LNCaP clone FGC (cell line): Measurements from ENCODE around the gene THRSP.
"Not testable (repeated sequence)": the region's sequence is repeated elsewhere in the genome, so short reads cannot be mapped to it uniquely, and the experiment has no call there.

Source experiments
- DNase-seq: peaks from one replicate; pipeline ENCODE4 v3.0.0-alpha.2; 2011; ENCODE audit warnings: low read depth
- H3K4me3 ChIP-seq: 2 replicates; pipeline ENCODE4 v1.5.1; 2011; ENCODE audit warnings: mild to moderate bottlenecking, low read depth, low read length, control low read depth
- CTCF ChIP-seq: IDR thresholded peaks from 2 replicates; pipeline ENCODE4 v1.5.1; 2012; ENCODE audit warnings: mild to moderate bottlenecking; ENCODE audit not compliant: control insufficient read depth, insufficient read depth; ENCODE audit errors: extremely low read depth

Gene THRSP

GRCh38 chr11:78022397-78023396 is 41.0 kb upstream of the THRSP start, which contains the start of gene KCTD14:
TSS of gene KCTD14 (minus strand) at chr11:78023276. CDS start at chr11:78023249, 27 bp downstream.
- H3K4me3 ChIP-seq: no peak within 1 kb of the TSS
- TF ChIP-seq CTCF: no peak
- DNase-seq: no peak

DNA sequence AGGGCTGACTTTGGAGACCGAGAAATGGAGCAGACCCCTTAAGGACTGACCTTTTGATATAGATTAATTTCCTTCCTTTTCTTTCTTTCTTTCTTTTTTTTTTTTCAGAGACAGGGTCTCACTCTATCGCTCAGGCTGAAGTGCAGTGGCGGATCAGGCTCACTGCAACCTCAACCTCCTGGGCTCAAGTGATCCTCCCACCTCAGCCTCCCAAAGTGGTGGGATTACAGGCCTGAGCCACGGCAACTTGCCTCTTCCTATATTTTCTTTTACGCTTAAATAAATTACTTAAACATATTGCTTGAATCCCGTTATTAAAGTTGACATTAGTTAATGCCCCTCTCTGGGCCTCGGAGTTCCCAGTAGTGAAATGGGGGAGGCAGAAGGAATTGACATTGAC is 40.2 kb upstream of the THRSP start:
- no peak overlapping the region for H3K4me3 ChIP-seq
- no peak for DNase-seq
- TF ChIP-seq CTCF: no peak

DNA sequence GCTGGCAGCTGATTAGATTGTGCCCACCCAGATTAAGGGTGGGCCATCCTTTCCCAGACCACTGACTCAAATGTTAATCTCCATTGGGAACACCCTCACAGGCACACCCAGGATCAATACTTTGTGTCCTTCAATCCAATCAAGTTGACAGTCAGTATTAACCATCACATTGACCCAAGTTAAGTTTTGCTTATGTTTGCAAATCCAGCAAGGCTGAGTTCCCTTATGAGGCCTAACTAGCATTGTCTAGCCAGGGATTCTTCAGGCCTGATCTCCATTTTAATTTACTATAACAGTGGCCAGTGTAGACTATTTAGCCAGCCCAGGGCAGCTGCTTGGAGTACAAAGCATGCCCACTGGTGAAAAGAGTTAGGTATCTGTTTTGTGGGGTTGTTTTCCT is 38.3 kb upstream of the THRSP start:
- DNase-seq: no peak
- TF ChIP-seq CTCF: no peak
- H3K4me3 ChIP-seq: no peak overlapping the region

DNA sequence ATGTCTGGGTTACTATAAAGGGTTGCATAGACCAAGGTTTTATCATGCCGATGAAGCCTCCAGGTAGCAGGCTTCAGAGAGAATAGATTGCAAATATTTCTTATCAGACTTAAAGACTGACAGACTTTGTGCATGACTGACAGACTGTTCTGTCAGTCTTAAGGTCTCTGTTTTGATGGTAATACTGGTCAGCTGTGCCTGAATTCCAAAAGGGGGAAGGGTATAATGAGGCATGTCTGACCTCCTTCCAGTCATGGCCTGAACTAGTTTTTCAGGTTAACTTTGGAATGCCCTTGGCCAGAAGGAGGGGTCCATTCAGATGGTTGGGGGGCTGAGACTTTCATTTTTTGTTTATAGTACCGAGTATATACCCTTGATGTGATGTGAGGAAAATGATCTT is 35.9 kb upstream of the THRSP start:
- H3K4me3 ChIP-seq: no peak overlapping the region
- TF ChIP-seq CTCF: no peak
- no peak for DNase-seq

- not testable (repeated sequence) for DNase-seq, H3K4me3 ChIP-seq
Measured at GRCh38 chr11:78028423-78028822, 35.2 kb upstream of the THRSP start.

- H3K4me3 ChIP-seq: no peak overlapping the region
Measured at GRCh38 chr11:78030429-78031325, 33.0 kb upstream of the THRSP start.

More at GRCh38 chr11:78030429-78031325, 33.0 kb upstream of the THRSP start:
- peak; percentile 18 for DNase-seq
- no peak for TF ChIP-seq CTCF
